ENCODE results near the gene C10orf71. TPM values are rescaled to one million over a fixed set of nuclear protein-coding genes. Genes with fewer than 3 reads are reported as not detected.
A peak's percentile ranks its signal among the peaks of the same experiment; 100 is the strongest.

C10orf71 gene
- total RNA-seq, 2 donors from 2014 or later = 0.15 TPM; not detected in 1

- no peak overlapping the region for H3K27ac ChIP-seq (ENCODE audit: low read depth, low read length)
- Mint-ChIP-seq H3K4me3 (no peak overlapping the region), H3K36me3 (ENCODE audit: low read depth) (no peaks in the 10 kb centered on the region), H3K9me3 (no peaks in the 10 kb centered on the region), H3K27ac (no peak overlapping the region), H3K27me3 (ENCODE audit: insufficient read depth) (no peaks in the 10 kb centered on the region), H3K4me1 (no peaks in the 10 kb centered on the region)
- H3K27me3 ChIP-seq (ENCODE audit: control insufficient read depth, insufficient read depth, low read length, poor library complexity, severe bottlenecking) = no peaks in the 10 kb centered on the region
- WGBS, 2 experiments (ENCODE audit: insufficient coverage in 1 of 2, insufficient read length in 1 of 2) = 84 to 88% methylated on average over 2 to 5 of the region's 5 CpGs
- no peak for TF ChIP-seq CTCF (conservative IDR thresholded peaks at IDR 0.05)
- H3K4me3 ChIP-seq (ENCODE audit: low read length) = no peak overlapping the region
- no peaks in the 10 kb centered on the region for H3K9me3 ChIP-seq (ENCODE audit: control insufficient read depth, low read length)
- H3K4me1 ChIP-seq (ENCODE audit: control insufficient read depth, insufficient read depth, low read length) = no peaks in the 10 kb centered on the region
- no peaks in the 10 kb centered on the region for H3K36me3 ChIP-seq (ENCODE audit: control insufficient read depth, insufficient read depth, low read length)
- DNase-seq = peak; percentile 37
- no peak overlapping the region for H3K9ac ChIP-seq (ENCODE audit: extremely low read depth, low read length, poor library complexity, severe bottlenecking)
Measured at GRCh38 chr10:49277973-49278372, 21.0 kb upstream of the C10orf71 start.

GRCh38 chr10:49278497-49278981 is 20.4 kb upstream of the C10orf71 start:
- no peak overlapping the region for H3K27ac ChIP-seq (ENCODE audit: low read depth, low read length)
- H3K27me3 ChIP-seq (ENCODE audit: control insufficient read depth, insufficient read depth, low read length, poor library complexity, severe bottlenecking) = no peaks in the 10 kb centered on the region
- Mint-ChIP-seq H3K36me3 (ENCODE audit: low read depth) (no peaks in the 10 kb centered on the region), H3K4me1 (no peaks in the 10 kb centered on the region), H3K4me3 (no peak overlapping the region), H3K27me3 (ENCODE audit: insufficient read depth) (no peaks in the 10 kb centered on the region), H3K9me3 (no peaks in the 10 kb centered on the region), H3K27ac (no peak overlapping the region)
- H3K4me3 ChIP-seq (ENCODE audit: low read length) = no peak overlapping the region
- no peak overlapping the region for H3K9ac ChIP-seq (ENCODE audit: extremely low read depth, low read length, poor library complexity, severe bottlenecking)
- H3K4me1 ChIP-seq (ENCODE audit: control insufficient read depth, insufficient read depth, low read length) = no peaks in the 10 kb centered on the region
- 56 to 100% methylated on average over 2 to 7 of the region's 7 CpGs for WGBS, 2 experiments (ENCODE audit: insufficient coverage in 1 of 2, insufficient read length in 1 of 2)
- no peaks in the 10 kb centered on the region for H3K9me3 ChIP-seq (ENCODE audit: control insufficient read depth, low read length)
- DNase-seq = peak; percentile 27
- no peak for TF ChIP-seq CTCF (conservative IDR thresholded peaks at IDR 0.05)
- H3K36me3 ChIP-seq (ENCODE audit: control insufficient read depth, insufficient read depth, low read length) = no peaks in the 10 kb centered on the region

- no peak overlapping the region for H3K27ac ChIP-seq (ENCODE audit: low read depth, low read length)
- Mint-ChIP-seq H3K36me3 (ENCODE audit: low read depth) (no peaks in the 10 kb centered on the region), H3K4me1 (no peaks in the 10 kb centered on the region), H3K4me3 (no peak overlapping the region), H3K27ac (no peak overlapping the region), H3K27me3 (ENCODE audit: insufficient read depth) (no peaks in the 10 kb centered on the region), H3K9me3 (no peaks in the 10 kb centered on the region)
- no peaks in the 10 kb centered on the region for H3K4me1 ChIP-seq (ENCODE audit: control insufficient read depth, insufficient read depth, low read length)
- no peaks in the 10 kb centered on the region for H3K9me3 ChIP-seq (ENCODE audit: control insufficient read depth, low read length)
- H3K27me3 ChIP-seq (ENCODE audit: control insufficient read depth, insufficient read depth, low read length, poor library complexity, severe bottlenecking) = no peaks in the 10 kb centered on the region
- H3K36me3 ChIP-seq (ENCODE audit: control insufficient read depth, insufficient read depth, low read length) = no peaks in the 10 kb centered on the region
- H3K4me3 ChIP-seq (ENCODE audit: low read length) = no peak overlapping the region
- TF ChIP-seq CTCF (conservative IDR thresholded peaks at IDR 0.05) = no peak
- no peak overlapping the region for H3K9ac ChIP-seq (ENCODE audit: extremely low read depth, low read length, poor library complexity, severe bottlenecking)
- peak; percentile 17 for DNase-seq
- 88 to 100% methylated on average over 3 to 7 of the region's 7 CpGs for WGBS, 2 experiments (ENCODE audit: insufficient coverage in 1 of 2, insufficient read length in 1 of 2)
Measured at GRCh38 chr10:49279015-49279880, 19.7 kb upstream of the C10orf71 start.

Measured in endodermal cell (in vitro differentiated cells).